GM23338 (cell line): ENCODE measurements around the gene TMEM117. TPM values are rescaled to one million over a fixed set of nuclear protein-coding genes. Genes with fewer than 3 reads are reported as not detected.

Source experiments
- ATAC-seq: fragments of 200-7000 bp; cut with Tn5 transposase; 3 replicates; pipeline ENCODE4 v1.9.1; 2020
- DNase-seq: peaks from one replicate; pipeline ENCODE4 v3.0.0-alpha.2; 2015; ENCODE audit warnings: low spot score
- H2AFZ ChIP-seq: fragments of 200-600 bp; sonication (generic); 2 replicates; pipeline ENCODE4 v1.8.0; 2016; ENCODE audit warnings: antibody characterized with exemption, mild to moderate bottlenecking, moderate library complexity
- H3F3A ChIP-seq: fragments of 200-600 bp; sonication (generic); replicated peaks from 2 replicates; pipeline ENCODE4 v1.8.0; 2017; ENCODE audit warnings: antibody characterized with exemption, mixed run types, low read depth
- H3K27ac ChIP-seq: fragments of 200-600 bp; sonication (generic); 2 replicates; pipeline ENCODE4 v1.6.1; 2016; ENCODE audit warnings: low read depth
- H3K27me3 ChIP-seq: fragments of 200-600 bp; sonication (generic); 2 replicates; pipeline ENCODE4 v1.8.0; 2016; ENCODE audit warnings: mild to moderate bottlenecking, mixed run types, moderate library complexity; ENCODE audit not compliant: insufficient read depth
- H3K36me3 ChIP-seq: fragments of 200-600 bp; sonication (generic); 2 replicates; pipeline ENCODE4 v1.8.0; 2016; ENCODE audit warnings: mild to moderate bottlenecking; ENCODE audit not compliant: insufficient read depth
- H3K4me1 ChIP-seq: fragments of 200-600 bp; sonication (generic); 2 replicates; pipeline ENCODE4 v1.8.0; 2016; ENCODE audit warnings: mild to moderate bottlenecking, moderate library complexity; ENCODE audit not compliant: insufficient read depth
- H3K4me2 ChIP-seq: fragments of 200-600 bp; sonication (generic); 2 replicates; pipeline ENCODE4 v1.7.1; 2017; ENCODE audit warnings: mixed run types
- H3K4me3 ChIP-seq: fragments of 200-600 bp; sonication (generic); 2 replicates; pipeline ENCODE4 v1.6.1; 2016; ENCODE audit warnings: mixed run types
- H3K79me2 ChIP-seq: fragments of 200-600 bp; sonication (generic); replicated peaks from 2 replicates; pipeline ENCODE4 v1.8.0; 2017; ENCODE audit warnings: mild to moderate bottlenecking; ENCODE audit not compliant: insufficient read depth
- H3K9me2 ChIP-seq: fragments of 200-600 bp; sonication (generic); 2 replicates; pipeline ENCODE4 v1.8.0; 2017; ENCODE audit not compliant: insufficient read depth
- H4K20me1 ChIP-seq: fragments of 200-600 bp; sonication (generic); replicated peaks from 2 replicates; pipeline ENCODE4 v1.8.0; 2017; ENCODE audit warnings: mild to moderate bottlenecking; ENCODE audit not compliant: insufficient read depth
- H3K27ac Mint-ChIP-seq: 2 replicates; pipeline ENCODE4 v1.8.0; 2020; ENCODE audit warnings: inconsistent platforms, mild to moderate bottlenecking, moderate library complexity, mixed read lengths
- H3K27me3 Mint-ChIP-seq: 3 replicates; pipeline ENCODE4 v1.8.0; 2022; ENCODE audit warnings: low read depth, mild to moderate bottlenecking, moderate library complexity, mixed read lengths, inconsistent platforms; ENCODE audit not compliant: insufficient read depth, poor library complexity
- H3K36me3 Mint-ChIP-seq: 3 replicates; pipeline ENCODE4 v1.8.0; 2021; ENCODE audit warnings: low read depth, mild to moderate bottlenecking, inconsistent platforms, moderate library complexity, mixed read lengths
- H3K4me1 Mint-ChIP-seq: 3 replicates; pipeline ENCODE4 v1.8.0; 2020; ENCODE audit warnings: mild to moderate bottlenecking, inconsistent platforms, mixed read lengths
- H3K4me3 Mint-ChIP-seq: 3 replicates; pipeline ENCODE4 v1.8.0; 2021; ENCODE audit warnings: moderate library complexity, mild to moderate bottlenecking, inconsistent platforms, mixed read lengths
- H3K9me3 Mint-ChIP-seq: 3 replicates; pipeline ENCODE4 v1.8.0; 2020; ENCODE audit warnings: moderate library complexity, mild to moderate bottlenecking, inconsistent platforms, mixed read lengths
- CREB1 ChIP-seq: fragments of 250-450 bp; sonication (Bioruptor Pico); IDR thresholded peaks from 2 replicates; pipeline ENCODE4 v1.5.0; 2020; ENCODE audit warnings: low read depth, mild to moderate bottlenecking, moderate library complexity
- CTCF ChIP-seq, 2 experiments: fragments of 200-600 bp in 1 of 2; sonication (generic) in 1 of 2; conservative IDR thresholded peaks; 2 replicates each; pipeline versions ENCODE4 v1.5.1 to v1.6.1; 2016 to 2017; ENCODE audit warnings: antibody characterized with exemption in 2 of 2, low read depth in 2 of 2, mild to moderate bottlenecking in 2 of 2, moderate library complexity in 1 of 2
- ETS1 ChIP-seq: IDR thresholded peaks from 2 replicates; pipeline ENCODE4 v1.6.1; 2016; ENCODE audit warnings: antibody characterized with exemption
- EZH2phosphoT487 ChIP-seq: fragments of 200-600 bp; sonication (generic); IDR thresholded peaks from one replicate; pipeline ENCODE4 v1.8.1; 2018; ENCODE audit warnings: antibody characterized with exemption; ENCODE audit not compliant: unreplicated experiment
- JUNB ChIP-seq: IDR thresholded peaks from one replicate; pipeline ENCODE4 v1.6.1; 2016; ENCODE audit warnings: antibody characterized with exemption; ENCODE audit not compliant: unreplicated experiment
- NANOG ChIP-seq: IDR thresholded peaks from 2 replicates; pipeline ENCODE4 v1.6.1; 2016; ENCODE audit warnings: antibody characterized with exemption, borderline replicate concordance
- POLR2AphosphoS5 ChIP-seq: IDR thresholded peaks from 2 replicates; pipeline ENCODE4 v1.6.1; 2016; ENCODE audit warnings: antibody characterized with exemption, low read depth
- REST ChIP-seq: IDR thresholded peaks from one replicate; pipeline ENCODE4 v1.6.1; 2018; ENCODE audit warnings: antibody characterized with exemption; ENCODE audit not compliant: unreplicated experiment
- ZNF114 ChIP-seq: fragments of 250-450 bp; sonication (Bioruptor Pico); IDR thresholded peaks from 2 replicates; pipeline ENCODE4 v1.5.0; 2020; ENCODE audit warnings: mild to moderate bottlenecking, moderate library complexity
- ZNF462 ChIP-seq: fragments of 250-450 bp; sonication (Bioruptor Pico); IDR thresholded peaks from 2 replicates; pipeline ENCODE4 v1.5.0; 2020; ENCODE audit warnings: mild to moderate bottlenecking, moderate library complexity
- polyA plus RNA-seq: library from polyadenylated mRNA; unstranded; fragments of >200 nt; fragmentation: Nextera tagmentation; extraction: Ambion mirVana; gene quantifications from 2 replicates; pipeline ENCODE4 v1.2.1, GENCODE V29; 2016
- total RNA-seq: library from RNA; depleted of rRNA; stranded (reverse); fragments of >200 nt; shearing (Covaris generic); gene quantifications from 2 replicates; pipeline ENCODE4 v1.2.3, GENCODE V29; 2014

TMEM117 gene
- total and polyA plus RNA-seq, 2 experiments from 2014 or later: 0.94 to 1.6 TPM

- H3K36me3 Mint-ChIP-seq: peaks cover 57% of the 10 kb centered on the region
- 0 out of 2 replicates have a peak, but pooled peaks cover 4% of the 10 kb centered on the region for H3F3A ChIP-seq
- no peaks in the 10 kb centered on the region for H3K79me2 ChIP-seq
- H3K4me1 Mint-ChIP-seq: peaks cover 9% of the 10 kb centered on the region; the same call in 2 of the 3 replicates
- ATAC-seq (no peak), DNase-seq (no peak)
- no peaks in the 10 kb centered on the region for H4K20me1 ChIP-seq
- H3K9me3 Mint-ChIP-seq: peaks cover 62% of the 10 kb centered on the region
- H3K9me2 ChIP-seq: no peaks in the 10 kb centered on the region; the same call in 1 of the 2 replicates
- H2AFZ ChIP-seq: no peak overlapping the region
- no peak overlapping the region for H3K27ac ChIP-seq
- H3K27ac Mint-ChIP-seq: no peak overlapping the region
- no peaks in the 10 kb centered on the region for H3K27me3 ChIP-seq
- no peak overlapping the region for H3K4me3 ChIP-seq
- H3K4me2 ChIP-seq: no peak overlapping the region
- H3K4me3 Mint-ChIP-seq: no peak overlapping the region
- TF ChIP-seq REST (no peak), ETS1 (no peak), CTCF (conservative IDR thresholded peaks at IDR 0.05; ENCODE audit: low read depth in 2 of 2) (no peak), POLR2AphosphoS5 (no peak), JUNB (no peak), ZNF462 (CRISPR knock-in tag) (no peak), ZNF114 (CRISPR knock-in tag) (no peak), EZH2phosphoT487 (no peak), CREB1 (CRISPR knock-in tag) (no peak), NANOG (no peak)
- no peaks in the 10 kb centered on the region for H3K27me3 Mint-ChIP-seq
- H3K36me3 ChIP-seq: peaks cover 12% of the 10 kb centered on the region; the same call in 1 of the 2 replicates
- no peaks in the 10 kb centered on the region; the same call in 1 of the 2 replicates for H3K4me1 ChIP-seq
These were observed 140.1 kb downstream of the TMEM117 start for GRCh38 chr12:43976027-43976426.
